ENCODE results near the gene LSAMP. TPM values are rescaled to one million over a fixed set of nuclear protein-coding genes. Genes with fewer than 3 reads are reported as not detected.

The LSAMP gene
- total RNA-seq, 1 donor from 2014 or later = 4.4 TPM

DNA sequence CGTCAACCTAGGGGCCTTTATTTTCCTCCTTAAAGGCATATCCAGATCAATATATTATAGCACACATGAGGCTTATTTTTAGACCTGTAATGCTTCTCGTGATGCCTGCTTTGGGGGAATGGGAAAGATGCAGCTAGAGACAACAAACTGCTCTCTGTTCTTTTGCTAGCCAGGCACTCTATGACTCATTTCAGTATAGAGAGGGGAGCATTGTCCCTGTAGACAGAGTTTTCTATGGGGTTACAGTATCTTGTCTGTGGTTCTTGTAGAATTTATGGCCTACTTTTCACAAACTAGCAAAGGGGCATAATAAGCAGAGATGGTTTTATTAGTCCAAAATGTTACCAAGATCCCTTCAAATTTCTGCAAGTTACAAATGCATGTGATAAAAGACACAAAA lies 305.6 kb downstream of the LSAMP start:
- no peak overlapping the region for H3K27ac Mint-ChIP-seq (ENCODE audit: unreplicated experiment)
- H3K27me3 Mint-ChIP-seq (ENCODE audit: unreplicated experiment) = no peaks in the 10 kb centered on the region
- DNase-seq (ENCODE audit: extremely low spot score, unreplicated experiment) = no peak
- TF ChIP-seq, protein P1, sequence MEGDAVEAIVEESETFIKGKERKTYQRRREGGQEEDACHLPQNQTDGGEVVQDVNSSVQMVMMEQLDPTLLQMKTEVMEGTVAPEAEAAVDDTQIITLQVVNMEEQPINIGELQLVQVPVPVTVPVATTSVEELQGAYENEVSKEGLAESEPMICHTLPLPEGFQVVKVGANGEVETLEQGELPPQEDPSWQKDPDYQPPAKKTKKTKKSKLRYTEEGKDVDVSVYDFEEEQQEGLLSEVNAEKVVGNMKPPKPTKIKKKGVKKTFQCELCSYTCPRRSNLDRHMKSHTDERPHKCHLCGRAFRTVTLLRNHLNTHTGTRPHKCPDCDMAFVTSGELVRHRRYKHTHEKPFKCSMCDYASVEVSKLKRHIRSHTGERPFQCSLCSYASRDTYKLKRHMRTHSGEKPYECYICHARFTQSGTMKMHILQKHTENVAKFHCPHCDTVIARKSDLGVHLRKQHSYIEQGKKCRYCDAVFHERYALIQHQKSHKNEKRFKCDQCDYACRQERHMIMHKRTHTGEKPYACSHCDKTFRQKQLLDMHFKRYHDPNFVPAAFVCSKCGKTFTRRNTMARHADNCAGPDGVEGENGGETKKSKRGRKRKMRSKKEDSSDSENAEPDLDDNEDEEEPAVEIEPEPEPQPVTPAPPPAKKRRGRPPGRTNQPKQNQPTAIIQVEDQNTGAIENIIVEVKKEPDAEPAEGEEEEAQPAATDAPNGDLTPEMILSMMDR (IDR thresholded peaks at IDR 0.05) = no peak
- H3K4me3 Mint-ChIP-seq (ENCODE audit: unreplicated experiment) = no peak overlapping the region
- no peaks in the 10 kb centered on the region for H3K36me3 Mint-ChIP-seq (ENCODE audit: unreplicated experiment)
- peaks cover 3% of the 10 kb centered on the region for H3K4me1 Mint-ChIP-seq (ENCODE audit: unreplicated experiment)
- H3K9me3 Mint-ChIP-seq (ENCODE audit: unreplicated experiment) = peaks cover 1% of the 10 kb centered on the region

DNA sequence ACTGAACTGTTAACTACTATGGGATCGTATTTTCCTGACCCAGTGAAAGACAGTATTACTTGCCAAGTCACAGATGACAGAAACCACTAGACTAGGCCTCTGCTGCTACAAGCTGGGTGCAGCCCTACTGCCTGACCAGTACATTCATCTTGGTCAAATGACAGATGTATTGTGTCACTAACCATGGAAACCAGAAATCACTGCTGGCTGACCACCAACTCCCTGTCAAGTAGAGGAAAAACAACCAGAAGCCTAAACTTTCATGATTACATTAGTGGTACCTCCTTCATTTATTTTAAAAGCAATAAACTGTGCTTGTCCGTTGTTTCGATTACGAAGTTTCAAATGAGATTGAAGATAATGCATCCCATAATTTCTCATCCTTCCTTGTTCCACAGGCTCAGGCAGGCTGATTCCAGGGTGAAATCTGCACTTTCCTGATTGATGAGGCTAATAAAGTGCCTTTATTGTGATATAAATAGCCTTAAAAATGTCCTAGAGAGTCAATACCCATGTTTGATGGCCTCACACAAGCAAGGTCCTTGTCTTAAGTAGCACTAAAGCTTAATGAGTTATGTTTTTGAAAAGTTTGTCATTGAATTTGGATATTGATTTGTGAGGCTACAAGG lies 309.7 kb downstream of the LSAMP start:
- Mint-ChIP-seq H3K27me3 (ENCODE audit: unreplicated experiment) (no peaks in the 10 kb centered on the region), H3K36me3 (ENCODE audit: unreplicated experiment) (no peaks in the 10 kb centered on the region), H3K27ac (ENCODE audit: unreplicated experiment) (no peak overlapping the region), H3K9me3 (ENCODE audit: unreplicated experiment) (no peaks in the 10 kb centered on the region), H3K4me1 (ENCODE audit: unreplicated experiment) (peaks cover 3% of the 10 kb centered on the region), H3K4me3 (ENCODE audit: unreplicated experiment) (no peak overlapping the region)
- TF ChIP-seq, protein P1 (IDR thresholded peaks at IDR 0.05) = no peak
- DNase-seq (ENCODE audit: extremely low spot score, unreplicated experiment) = no peak

DNA sequence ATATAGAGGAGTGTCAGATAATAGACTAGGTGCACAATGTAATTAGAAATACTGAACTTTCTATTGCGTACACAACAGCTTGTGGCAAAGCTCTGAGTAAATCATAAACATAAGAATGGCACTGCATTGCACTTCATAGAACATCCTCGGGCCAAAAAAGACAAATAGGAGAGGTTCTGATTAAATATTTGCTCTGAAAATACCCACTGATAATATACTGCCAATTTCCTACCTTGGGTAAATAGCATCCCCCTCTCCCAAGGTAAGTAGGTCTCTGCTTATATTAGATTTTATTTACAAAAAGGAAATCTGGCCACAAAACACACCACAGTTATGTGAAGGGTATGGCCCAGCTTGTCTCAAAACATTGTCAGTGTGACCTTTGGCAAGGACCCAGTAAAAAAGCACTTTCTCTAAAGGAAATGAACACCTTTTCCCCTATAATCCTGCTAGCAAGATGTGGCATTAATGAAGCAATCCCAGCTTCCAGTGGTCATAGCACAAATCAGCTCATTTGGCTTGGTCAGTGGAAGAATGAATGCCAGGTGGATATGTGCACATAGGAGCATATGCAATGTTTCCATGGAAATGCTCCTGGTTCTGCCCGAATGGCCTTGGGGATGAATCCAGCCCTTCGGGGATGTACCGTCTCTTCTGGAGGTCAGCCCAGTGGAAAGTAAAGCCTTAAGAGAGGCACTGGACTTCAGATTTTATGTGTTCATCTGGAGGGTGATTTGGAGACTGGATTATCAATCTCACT lies 315.9 kb downstream of the LSAMP start:
- Mint-ChIP-seq H3K4me3 (ENCODE audit: unreplicated experiment) (no peak overlapping the region), H3K4me1 (ENCODE audit: unreplicated experiment) (no peaks in the 10 kb centered on the region), H3K27ac (ENCODE audit: unreplicated experiment) (no peak overlapping the region), H3K27me3 (ENCODE audit: unreplicated experiment) (peaks cover 6% of the 10 kb centered on the region), H3K9me3 (ENCODE audit: unreplicated experiment) (no peaks in the 10 kb centered on the region), H3K36me3 (ENCODE audit: unreplicated experiment) (no peaks in the 10 kb centered on the region)
- no peak for DNase-seq (ENCODE audit: extremely low spot score, unreplicated experiment)
- TF ChIP-seq, protein P1 (IDR thresholded peaks at IDR 0.05) = no peak

DNA sequence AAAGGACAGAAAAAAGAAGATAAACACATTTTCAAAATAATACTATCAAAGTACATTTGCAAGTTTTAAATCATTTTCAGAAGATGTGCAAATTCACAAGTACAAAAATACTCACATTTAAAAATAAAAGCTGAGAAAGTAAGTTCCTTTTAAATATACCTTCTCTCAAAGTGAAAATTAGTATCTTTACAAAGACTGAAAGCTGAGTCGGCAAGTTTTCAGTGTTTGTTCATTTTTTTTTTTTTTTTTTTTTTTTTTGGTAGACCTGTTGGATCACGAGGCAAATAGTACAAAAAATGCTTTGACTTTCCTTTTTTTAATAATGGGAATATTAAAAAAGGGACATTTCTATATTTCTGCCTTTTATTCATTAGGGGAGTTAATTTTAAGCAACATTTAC lies 317.8 kb downstream of the LSAMP start:
- no peaks in the 10 kb centered on the region for H3K4me1 Mint-ChIP-seq (ENCODE audit: unreplicated experiment)
- TF ChIP-seq, protein P1 (IDR thresholded peaks at IDR 0.05) = no peak
- DNase-seq (ENCODE audit: extremely low spot score, unreplicated experiment) = no peak
- no peak overlapping the region for H3K4me3 Mint-ChIP-seq (ENCODE audit: unreplicated experiment)
- no peak overlapping the region for H3K27ac Mint-ChIP-seq (ENCODE audit: unreplicated experiment)
- H3K9me3 Mint-ChIP-seq (ENCODE audit: unreplicated experiment) = no peaks in the 10 kb centered on the region
- H3K27me3 Mint-ChIP-seq (ENCODE audit: unreplicated experiment) = peaks cover 13% of the 10 kb centered on the region
- H3K36me3 Mint-ChIP-seq (ENCODE audit: unreplicated experiment) = no peaks in the 10 kb centered on the region

DNA sequence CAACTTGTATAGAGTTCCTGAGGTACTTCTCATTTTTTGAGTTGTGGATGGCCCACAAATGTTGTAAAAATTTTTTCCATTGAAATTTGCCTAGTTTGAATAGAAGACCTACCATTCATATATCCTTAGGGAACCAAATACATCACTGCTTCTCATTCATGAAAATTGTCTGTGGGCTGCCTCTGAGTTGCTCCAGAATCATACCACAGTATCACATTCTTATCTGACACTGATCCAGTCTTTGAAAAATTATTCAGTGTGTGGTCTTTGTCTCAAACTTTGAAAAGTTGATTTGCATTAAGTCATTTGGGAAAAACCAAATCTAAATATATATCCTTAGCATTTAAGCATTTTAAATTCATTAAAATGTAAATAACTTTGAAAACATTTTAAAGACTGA lies 321.1 kb downstream of the LSAMP start:
- Mint-ChIP-seq H3K27me3 (ENCODE audit: unreplicated experiment) (peaks cover 13% of the 10 kb centered on the region), H3K4me3 (ENCODE audit: unreplicated experiment) (no peak overlapping the region), H3K27ac (ENCODE audit: unreplicated experiment) (no peak overlapping the region), H3K36me3 (ENCODE audit: unreplicated experiment) (no peaks in the 10 kb centered on the region), H3K9me3 (ENCODE audit: unreplicated experiment) (no peaks in the 10 kb centered on the region), H3K4me1 (ENCODE audit: unreplicated experiment) (no peaks in the 10 kb centered on the region)
- TF ChIP-seq, protein P1 (IDR thresholded peaks at IDR 0.05) = no peak
- DNase-seq (ENCODE audit: extremely low spot score, unreplicated experiment) = no peak

Data from osteocyte (in vitro differentiated cells).